PC-9 (cell line): ENCODE measurements around the gene ABLIM1. TPM values are rescaled to one million over a fixed set of nuclear protein-coding genes. Genes with fewer than 3 reads are reported as not detected.

ENCODE experiments used
- BruUV-seq: library from RNA; stranded (reverse); fragments of 400-500 nt; replicated peaks from 2 replicates; lab custom pipeline; 2021; lab: Mats Ljungman, UMichigan
- CTCF ChIA-PET: fragments of 300-600 bp; sonication (Branson Sonifier 250); formaldehyde crosslinking; loops from one replicate; lab custom pipeline; 2022; ENCODE audit warnings: antibody characterized with exemption; lab: Charles Lee
- POLR2A ChIA-PET: fragments of 300-600 bp; sonication (Branson Sonifier 250); formaldehyde crosslinking; loops from one replicate; lab custom pipeline; 2022; ENCODE audit warnings: antibody characterized with exemption; ENCODE audit not compliant: unreplicated experiment; lab: Charles Lee
- DNase-seq, 2 experiments: peaks; one replicate each; pipeline versions ENCODE4 v3.0.0 to v3.0.0-alpha.2; 2015 to 2022; ENCODE audit warnings: mixed read lengths in 1 of 2
- H2AFZ ChIP-seq: fragments of 200-600 bp; sonication (generic); 2 replicates; pipeline ENCODE4 v1.8.1; 2017; ENCODE audit warnings: antibody characterized with exemption
- H3F3A ChIP-seq: fragments of 200-600 bp; sonication (generic); 2 replicates; pipeline ENCODE4 v1.8.1; 2017; ENCODE audit warnings: antibody characterized with exemption, mild to moderate bottlenecking, low read depth; ENCODE audit not compliant: insufficient read depth
- H3K27ac ChIP-seq: fragments of 200-600 bp; sonication (generic); 2 replicates; pipeline ENCODE4 v1.6.1; 2016; ENCODE audit warnings: mixed run types
- H3K27me3 ChIP-seq: fragments of 200-600 bp; sonication (generic); 2 replicates; pipeline ENCODE4 v1.6.1; 2016; ENCODE audit warnings: low read depth, mixed run types; ENCODE audit not compliant: insufficient read depth
- H3K36me3 ChIP-seq: fragments of 200-600 bp; sonication (generic); 2 replicates; pipeline ENCODE4 v1.6.1; 2016; ENCODE audit warnings: low read depth, mixed run types
- H3K4me1 ChIP-seq: fragments of 200-600 bp; sonication (generic); replicated peaks from 2 replicates; pipeline ENCODE4 v1.6.1; 2016; ENCODE audit warnings: mixed run types; ENCODE audit not compliant: insufficient read depth
- H3K4me2 ChIP-seq: fragments of 200-600 bp; sonication (generic); 2 replicates; pipeline ENCODE4 v1.6.1; 2017; ENCODE audit warnings: mixed run types
- H3K4me3 ChIP-seq: fragments of 200-600 bp; sonication (generic); 2 replicates; pipeline ENCODE4 v1.6.1; 2016; ENCODE audit warnings: mixed run types
- H3K79me2 ChIP-seq: fragments of 200-600 bp; sonication (generic); 2 replicates; pipeline ENCODE4 v1.6.1; 2017; ENCODE audit warnings: low read depth, mixed run types
- H3K9me2 ChIP-seq: fragments of 200-600 bp; sonication (generic); 2 replicates; pipeline ENCODE4 v1.8.1; 2017; ENCODE audit warnings: mild to moderate bottlenecking; ENCODE audit not compliant: insufficient read depth
- H3K9me3 ChIP-seq: fragments of 200-600 bp; sonication (generic); 2 replicates; pipeline ENCODE4 v1.8.1; 2016; ENCODE audit warnings: low read depth; ENCODE audit not compliant: insufficient read depth
- H4K20me1 ChIP-seq: fragments of 200-600 bp; sonication (generic); 2 replicates; pipeline ENCODE4 v1.8.1; 2017; ENCODE audit not compliant: insufficient read depth
- EZH2 ChIP-seq: fragments of 200-600 bp; sonication (generic); IDR thresholded peaks from 2 replicates; pipeline ENCODE4 v1.8.0; 2017; ENCODE audit warnings: antibody characterized with exemption, low read depth
- intact Hi-C: fragments of 100-400 bp; cut with micrococcal nuclease; formaldehyde crosslinking; loops from one replicate; pipeline ENCODE4 v1.10.0; 2022; ENCODE audit not compliant: unreplicated experiment
- total RNA-seq: library from RNA; stranded (reverse); gene quantifications from 2 replicates; pipeline ENCODE4 v1.2.3, GENCODE V29; 2021
- TF ChIP-seq, protein P1 (sequence below): fragments of 200-600 bp; sonication (generic); conservative IDR thresholded peaks from 2 replicates; pipeline ENCODE4 v1.6.1; 2017; ENCODE audit warnings: mixed run types, antibody characterized with exemption, mild to moderate bottlenecking, moderate library complexity

ABLIM1 gene
- total RNA-seq, 1 experiment from 2014 or later = 68.7 TPM

DNA sequence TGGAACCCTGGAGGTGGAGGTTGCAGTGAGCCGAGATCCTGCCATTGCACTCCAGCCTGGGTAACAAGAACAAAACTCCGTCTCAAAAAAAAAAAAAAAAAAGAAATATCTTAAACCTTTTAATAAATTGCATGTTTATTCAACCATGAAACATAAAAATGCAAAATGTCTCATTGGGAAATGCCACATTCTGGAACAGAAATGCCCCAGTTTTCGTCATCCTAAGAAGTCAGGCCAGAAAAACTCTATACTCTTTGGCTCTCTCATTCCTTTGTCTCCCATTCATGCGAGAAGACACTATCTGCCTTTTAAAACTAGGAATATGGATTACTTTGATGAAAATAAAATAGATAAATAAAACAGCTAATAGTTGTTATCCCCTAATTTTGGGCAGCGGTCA is 21.5 kb upstream of the ABLIM1 start:
- Histone ChIP-seq H3K9me3 (no peaks in the 10 kb centered on the region), H4K20me1 (no peaks in the 10 kb centered on the region), H3K36me3 (no peaks in the 10 kb centered on the region), H3K27me3 (no peaks in the 10 kb centered on the region), H2AFZ (no peak overlapping the region), H3K4me2 (no peak overlapping the region), H3K9me2 (no peaks in the 10 kb centered on the region), H3K4me3 (no peak overlapping the region), H3K79me2 (no peaks in the 10 kb centered on the region), H3K4me1 (no peaks in the 10 kb centered on the region), H3F3A (no peaks in the 10 kb centered on the region), H3K27ac (no peak overlapping the region)
- intact Hi-C loops = no loop called here
- DNase-seq = no peak
- BruUV-seq = no TSS peak
- POLR2A ChIA-PET = no interaction called here
- TF ChIP-seq EZH2 = no peak
- TF ChIP-seq, protein P1, sequence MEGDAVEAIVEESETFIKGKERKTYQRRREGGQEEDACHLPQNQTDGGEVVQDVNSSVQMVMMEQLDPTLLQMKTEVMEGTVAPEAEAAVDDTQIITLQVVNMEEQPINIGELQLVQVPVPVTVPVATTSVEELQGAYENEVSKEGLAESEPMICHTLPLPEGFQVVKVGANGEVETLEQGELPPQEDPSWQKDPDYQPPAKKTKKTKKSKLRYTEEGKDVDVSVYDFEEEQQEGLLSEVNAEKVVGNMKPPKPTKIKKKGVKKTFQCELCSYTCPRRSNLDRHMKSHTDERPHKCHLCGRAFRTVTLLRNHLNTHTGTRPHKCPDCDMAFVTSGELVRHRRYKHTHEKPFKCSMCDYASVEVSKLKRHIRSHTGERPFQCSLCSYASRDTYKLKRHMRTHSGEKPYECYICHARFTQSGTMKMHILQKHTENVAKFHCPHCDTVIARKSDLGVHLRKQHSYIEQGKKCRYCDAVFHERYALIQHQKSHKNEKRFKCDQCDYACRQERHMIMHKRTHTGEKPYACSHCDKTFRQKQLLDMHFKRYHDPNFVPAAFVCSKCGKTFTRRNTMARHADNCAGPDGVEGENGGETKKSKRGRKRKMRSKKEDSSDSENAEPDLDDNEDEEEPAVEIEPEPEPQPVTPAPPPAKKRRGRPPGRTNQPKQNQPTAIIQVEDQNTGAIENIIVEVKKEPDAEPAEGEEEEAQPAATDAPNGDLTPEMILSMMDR = no peak
- CTCF ChIA-PET = no interaction called here

DNA sequence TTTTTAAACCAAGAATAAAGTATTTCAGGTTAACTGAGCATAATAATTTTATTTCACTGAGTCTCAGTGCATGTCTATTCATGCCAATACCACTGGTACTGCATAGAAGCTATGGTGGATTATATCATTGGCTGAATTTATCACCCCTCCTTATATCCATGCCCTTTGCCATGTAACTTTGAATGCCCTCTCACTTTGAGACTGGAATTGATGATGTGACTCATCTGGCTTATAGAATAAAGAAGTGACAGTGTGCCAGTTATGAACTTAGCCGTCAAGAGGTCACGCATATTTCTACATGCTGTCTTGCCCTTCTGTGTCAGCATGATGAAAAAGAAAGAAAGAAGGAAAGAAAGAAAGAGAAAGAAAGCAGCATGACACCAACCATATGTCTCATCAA is 20.7 kb upstream of the ABLIM1 start:
- no peaks in the 10 kb centered on the region for H3F3A ChIP-seq
- TF ChIP-seq, protein P1 = no peak
- TF ChIP-seq EZH2 = no peak
- no peaks in the 10 kb centered on the region for H4K20me1 ChIP-seq
- no peak overlapping the region for H3K27ac ChIP-seq
- no peak overlapping the region for H3K4me3 ChIP-seq
- H3K9me3 ChIP-seq = no peaks in the 10 kb centered on the region
- H2AFZ ChIP-seq = no peak overlapping the region
- H3K36me3 ChIP-seq = no peaks in the 10 kb centered on the region
- H3K79me2 ChIP-seq = no peaks in the 10 kb centered on the region
- no peak for DNase-seq
- ChIA-PET POLR2A (no interaction called here), CTCF (no interaction called here)
- H3K4me1 ChIP-seq = no peaks in the 10 kb centered on the region
- BruUV-seq = no TSS peak
- intact Hi-C loops = no loop called here
- no peaks in the 10 kb centered on the region for H3K27me3 ChIP-seq
- no peaks in the 10 kb centered on the region for H3K9me2 ChIP-seq
- no peak overlapping the region for H3K4me2 ChIP-seq

DNA sequence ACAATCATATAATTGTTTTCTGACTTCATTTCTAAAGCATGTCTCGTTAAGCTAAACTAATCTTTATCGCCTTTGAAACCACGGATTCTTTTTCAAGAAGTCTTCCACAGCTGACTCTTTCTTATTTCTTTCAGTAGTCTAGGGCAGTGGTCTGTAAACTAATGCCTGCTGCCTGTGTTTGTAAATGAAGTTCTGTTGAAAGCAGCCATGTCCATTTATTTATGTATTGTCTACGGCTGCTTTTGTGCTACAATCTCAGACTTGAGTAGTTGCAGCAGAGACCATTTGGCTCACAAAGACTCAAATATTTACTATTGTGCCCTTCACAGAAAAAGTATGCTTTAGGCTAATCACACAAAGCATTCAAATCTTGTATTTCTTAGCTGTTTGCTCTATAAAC is 20.3 kb upstream of the ABLIM1 start:
- no peaks in the 10 kb centered on the region for H4K20me1 ChIP-seq
- no peaks in the 10 kb centered on the region for H3K36me3 ChIP-seq
- ChIA-PET POLR2A (no interaction called here), CTCF (no interaction called here)
- no peaks in the 10 kb centered on the region for H3K9me3 ChIP-seq
- no peaks in the 10 kb centered on the region for H3F3A ChIP-seq
- no peaks in the 10 kb centered on the region for H3K79me2 ChIP-seq
- no peaks in the 10 kb centered on the region for H3K4me1 ChIP-seq
- intact Hi-C loops = no loop called here
- no peak overlapping the region for H3K27ac ChIP-seq
- no peaks in the 10 kb centered on the region for H3K9me2 ChIP-seq
- H2AFZ ChIP-seq = no peak overlapping the region
- no peak overlapping the region for H3K4me2 ChIP-seq
- H3K27me3 ChIP-seq = no peaks in the 10 kb centered on the region
- BruUV-seq = no TSS peak
- TF ChIP-seq, protein P1 = no peak
- no peak for DNase-seq
- H3K4me3 ChIP-seq = no peak overlapping the region
